H9 (cell line): ENCODE results near the gene MYL6B. TPM values are rescaled to one million over a fixed set of nuclear protein-coding genes. Genes with fewer than 3 reads are reported as not detected.
A peak's percentile ranks its signal among the peaks of the same experiment; 100 is the strongest.

Experiments
- DNase-seq: peaks from one replicate; pipeline ENCODE4 v3.0.0-alpha.2; 2017
- H2AFZ ChIP-seq: one replicate; pipeline ENCODE4 v1.6.1; 2013; ENCODE audit warnings: mild to moderate bottlenecking, low read length, control low read depth, moderate library complexity
- H2AK5ac ChIP-seq: 2 replicates; pipeline ENCODE4 v1.6.1; 2013; ENCODE audit warnings: low read length, control low read depth, mixed read lengths; ENCODE audit not compliant: insufficient read length
- H2BK120ac ChIP-seq: one replicate; pipeline ENCODE4 v1.6.1; 2013; ENCODE audit warnings: low read depth, mild to moderate bottlenecking, low read length, control low read depth, inconsistent platforms; ENCODE audit not compliant: poor library complexity, severe bottlenecking
- H2BK12ac ChIP-seq: 2 replicates; pipeline ENCODE4 v1.6.1; 2013; ENCODE audit warnings: low read length, control low read depth, mixed read lengths, low read depth; ENCODE audit not compliant: insufficient read length
- H2BK15ac ChIP-seq: 2 replicates; pipeline ENCODE4 v1.6.1; 2013; ENCODE audit warnings: low read depth, low read length, control low read depth
- H2BK20ac ChIP-seq: one replicate; pipeline ENCODE4 v1.6.1; 2013; ENCODE audit warnings: low read depth, mild to moderate bottlenecking, low read length, control low read depth, inconsistent platforms; ENCODE audit not compliant: poor library complexity, severe bottlenecking
- H2BK5ac ChIP-seq: 2 replicates; pipeline ENCODE4 v1.6.1; 2013; ENCODE audit warnings: low read length, control low read depth, mixed read lengths; ENCODE audit not compliant: insufficient read length
- H3K14ac ChIP-seq: 2 replicates; pipeline ENCODE4 v1.6.1; 2013; ENCODE audit warnings: low read length, control low read depth; ENCODE audit not compliant: insufficient read depth
- H3K18ac ChIP-seq: 2 replicates; pipeline ENCODE4 v1.6.1; 2013; ENCODE audit warnings: low read depth, mild to moderate bottlenecking, mixed read lengths, low read length, control low read depth; ENCODE audit not compliant: insufficient read length
- H3K23ac ChIP-seq: 2 replicates; pipeline ENCODE4 v1.6.1; 2013; ENCODE audit warnings: low read length, control low read depth, mixed read lengths, low read depth; ENCODE audit not compliant: insufficient read length
- H3K23me2 ChIP-seq: 2 replicates; pipeline ENCODE4 v1.6.1; 2013; ENCODE audit warnings: low read depth, mild to moderate bottlenecking, mixed read lengths, low read length, control low read depth; ENCODE audit not compliant: insufficient read length, poor library complexity, severe bottlenecking
- H3K27ac ChIP-seq: 2 replicates; pipeline ENCODE4 v1.5.1; 2013; ENCODE audit warnings: low read length, control low read depth, mixed read lengths, low read depth; ENCODE audit not compliant: insufficient read length
- H3K27me3 ChIP-seq: 2 replicates; pipeline ENCODE4 v1.6.1; 2013; ENCODE audit warnings: low read length, control low read depth, inconsistent platforms; ENCODE audit not compliant: insufficient read depth
- H3K4ac ChIP-seq: 2 replicates; pipeline ENCODE4 v1.6.1; 2013; ENCODE audit warnings: low read depth, mild to moderate bottlenecking, control low read depth, inconsistent platforms, low read length, moderate library complexity
- H3K4me1 ChIP-seq: 2 replicates; pipeline ENCODE4 v1.6.1; 2013; ENCODE audit warnings: low read length, control low read depth, inconsistent platforms; ENCODE audit not compliant: insufficient read depth
- H3K4me2 ChIP-seq: 2 replicates; pipeline ENCODE4 v1.6.1; 2013; ENCODE audit warnings: low read length, control low read depth, mixed read lengths; ENCODE audit not compliant: insufficient read length, insufficient read depth
- H3K56ac ChIP-seq: 2 replicates; pipeline ENCODE4 v1.6.1; 2013; ENCODE audit warnings: low read depth, mild to moderate bottlenecking, mixed read lengths, low read length, control low read depth; ENCODE audit not compliant: insufficient read length
- H3K79me1 ChIP-seq: 2 replicates; pipeline ENCODE4 v1.6.1; 2013; ENCODE audit warnings: low read depth, mild to moderate bottlenecking, moderate library complexity, low read length, control low read depth, inconsistent platforms; ENCODE audit not compliant: insufficient read depth, poor library complexity, severe bottlenecking
- H3K79me2 ChIP-seq: 2 replicates; pipeline ENCODE4 v1.6.1; 2013; ENCODE audit warnings: low read length, control low read depth, inconsistent platforms; ENCODE audit not compliant: insufficient read depth
- H3K9ac ChIP-seq: 2 replicates; pipeline ENCODE4 v1.6.1; 2013; ENCODE audit warnings: low read length, control low read depth, mixed read lengths; ENCODE audit not compliant: insufficient read length; ENCODE audit errors: extremely low read depth
- H3K9me3 ChIP-seq: one replicate; pipeline ENCODE4 v1.6.1; 2013; ENCODE audit warnings: low read depth, low read length, inconsistent platforms; ENCODE audit not compliant: control insufficient read depth
- H3T11ph ChIP-seq: one replicate; pipeline ENCODE4 v1.6.1; 2013; ENCODE audit warnings: mild to moderate bottlenecking, low read length, control low read depth, inconsistent platforms
- H4K20me1 ChIP-seq: one replicate; pipeline ENCODE4 v1.6.1; 2013; ENCODE audit not compliant: control insufficient read depth, insufficient read length, insufficient read depth
- H4K5ac ChIP-seq: 2 replicates; pipeline ENCODE4 v1.6.1; 2013; ENCODE audit warnings: low read depth, mild to moderate bottlenecking, mixed read lengths, low read length, control low read depth; ENCODE audit not compliant: insufficient read length
- H4K8ac ChIP-seq: replicated peaks from 2 replicates; pipeline ENCODE4 v1.6.1; 2013; ENCODE audit warnings: low read length, control low read depth, mixed read lengths, low read depth; ENCODE audit not compliant: insufficient read length
- H4K91ac ChIP-seq: 2 replicates; pipeline ENCODE4 v1.6.1; 2013; ENCODE audit warnings: low read depth, mild to moderate bottlenecking, moderate library complexity, mixed read lengths, low read length, control low read depth; ENCODE audit not compliant: insufficient read length
- H3K27ac Mint-ChIP-seq, 3 experiments: 2 replicates in 2 of 3; 3 replicates in 1 of 3; pipeline ENCODE4 v1.8.0; 2020 to 2021; ENCODE audit warnings: mixed read lengths in 3 of 3, mild to moderate bottlenecking in 1 of 3, moderate library complexity in 1 of 3
- H3K27me3 Mint-ChIP-seq: 2 replicates; pipeline ENCODE4 v1.8.0; 2021; ENCODE audit warnings: low read depth, mild to moderate bottlenecking, moderate library complexity, mixed read lengths
- H3K36me3 Mint-ChIP-seq, 3 experiments: 2 replicates in 2 of 3; 3 replicates in 1 of 3; pipeline ENCODE4 v1.8.0; 2020 to 2021; ENCODE audit warnings: low read depth in 3 of 3, mixed read lengths in 3 of 3; ENCODE audit not compliant: insufficient read depth in 1 of 3
- H3K4me1 Mint-ChIP-seq, 2 experiments: 2 replicates each; pipeline ENCODE4 v1.8.0; 2020; ENCODE audit warnings: mixed read lengths in 2 of 2
- H3K4me3 Mint-ChIP-seq, 2 experiments: 2 replicates in 1 of 2; 3 replicates in 1 of 2; pipeline ENCODE4 v1.8.0; 2020 to 2021; ENCODE audit warnings: mild to moderate bottlenecking in 2 of 2, mixed read lengths in 2 of 2, moderate library complexity in 1 of 2
- H3K9me3 Mint-ChIP-seq, 2 experiments: 2 replicates in 1 of 2; 3 replicates in 1 of 2; pipeline ENCODE4 v1.8.0; 2020; ENCODE audit warnings: mild to moderate bottlenecking in 2 of 2, mixed read lengths in 2 of 2, moderate library complexity in 1 of 2
- WGBS: extraction: QIAGEN DNeasy Blood & Tissue Kit; methylation state at CpG from one replicate; pipeline ENCODE4 v1.1.7; 2013; ENCODE audit warnings: missing lambda C conversion rate, low lambda C conversion rate, mixed read lengths; ENCODE audit not compliant: insufficient read length; ENCODE audit errors: extremely low coverage; 5-methylcytosine and 5-hydroxymethylcytosine counted together
- total RNA-seq: library from RNA; stranded (reverse); gene quantifications from 2 replicates; pipeline ENCODE4 v1.2.1, GENCODE V29; 2021
- TF ChIP-seq, protein P1 (sequence below): fragments of 200-600 bp; sonication (generic); conservative IDR thresholded peaks from 3 replicates; pipeline ENCODE4 v1.8.0; 2021; ENCODE audit warnings: antibody characterized with exemption, mild to moderate bottlenecking

MYL6B gene
- total RNA-seq, 1 experiment from 2014 or later, result 165 TPM

DNA sequence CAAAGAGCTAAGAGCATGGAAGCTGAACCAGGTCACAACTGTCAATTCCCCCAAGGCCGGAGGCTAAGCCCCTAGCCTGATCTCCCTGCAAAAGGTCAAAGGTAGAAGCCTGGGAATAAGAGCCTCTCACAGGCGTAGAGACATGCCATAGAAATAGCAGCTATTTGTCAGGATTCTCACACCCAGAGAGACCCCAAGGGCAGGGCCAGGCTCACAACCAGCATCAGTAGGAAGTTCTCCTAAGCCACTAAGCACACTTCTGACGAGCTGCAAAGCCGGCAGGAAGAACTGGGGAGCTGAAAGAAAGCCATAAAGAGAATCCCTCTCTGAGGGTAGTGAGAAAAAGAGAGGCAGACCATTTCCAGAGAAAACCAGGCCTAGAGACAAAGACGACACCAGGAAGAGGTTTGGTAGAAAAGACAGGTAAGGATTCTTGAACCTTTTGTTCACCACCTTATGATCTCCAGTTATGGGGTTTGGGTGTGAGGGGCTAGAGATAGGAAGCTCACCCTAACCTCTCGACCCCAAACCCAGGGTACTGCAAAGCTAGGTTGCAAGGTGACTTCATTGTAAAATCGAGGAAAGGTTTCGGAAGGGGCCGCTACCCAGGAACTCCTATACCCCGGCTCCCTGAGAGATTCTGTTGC lies 35.9 kb downstream of the MYL6B start:
- no peak overlapping the region for H3T11ph ChIP-seq
- H2BK15ac ChIP-seq, result no peak overlapping the region
- H3K27ac Mint-ChIP-seq, result peak overlapping the region; percentile 82 to 97 (median 94)
- no peak overlapping the region for H2AFZ ChIP-seq
- H3K4me2 ChIP-seq, result peak overlapping the region; percentile 79
- WGBS, result no CpG with 5 or more reads among the region's 10 CpGs
- H3K4me1 Mint-ChIP-seq, result peaks cover 21 to 23% of the 10 kb centered on the region in 2 experiments
- peaks cover 8% of the 10 kb centered on the region; the same call in 1 of the 2 replicates for H3K79me2 ChIP-seq
- TF ChIP-seq, protein P1, sequence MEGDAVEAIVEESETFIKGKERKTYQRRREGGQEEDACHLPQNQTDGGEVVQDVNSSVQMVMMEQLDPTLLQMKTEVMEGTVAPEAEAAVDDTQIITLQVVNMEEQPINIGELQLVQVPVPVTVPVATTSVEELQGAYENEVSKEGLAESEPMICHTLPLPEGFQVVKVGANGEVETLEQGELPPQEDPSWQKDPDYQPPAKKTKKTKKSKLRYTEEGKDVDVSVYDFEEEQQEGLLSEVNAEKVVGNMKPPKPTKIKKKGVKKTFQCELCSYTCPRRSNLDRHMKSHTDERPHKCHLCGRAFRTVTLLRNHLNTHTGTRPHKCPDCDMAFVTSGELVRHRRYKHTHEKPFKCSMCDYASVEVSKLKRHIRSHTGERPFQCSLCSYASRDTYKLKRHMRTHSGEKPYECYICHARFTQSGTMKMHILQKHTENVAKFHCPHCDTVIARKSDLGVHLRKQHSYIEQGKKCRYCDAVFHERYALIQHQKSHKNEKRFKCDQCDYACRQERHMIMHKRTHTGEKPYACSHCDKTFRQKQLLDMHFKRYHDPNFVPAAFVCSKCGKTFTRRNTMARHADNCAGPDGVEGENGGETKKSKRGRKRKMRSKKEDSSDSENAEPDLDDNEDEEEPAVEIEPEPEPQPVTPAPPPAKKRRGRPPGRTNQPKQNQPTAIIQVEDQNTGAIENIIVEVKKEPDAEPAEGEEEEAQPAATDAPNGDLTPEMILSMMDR, result no peak
- H3K79me1 ChIP-seq, result peaks cover 6% of the 10 kb centered on the region
- H4K91ac ChIP-seq, result no peak overlapping the region
- peak overlapping the region; percentile 56 for H3K9ac ChIP-seq
- no peak overlapping the region for H3K14ac ChIP-seq
- no peak for DNase-seq
- H3K18ac ChIP-seq, result no peak overlapping the region
- H3K9me3 ChIP-seq, result no peaks in the 10 kb centered on the region
- H4K20me1 ChIP-seq, result no peaks in the 10 kb centered on the region
- H3K56ac ChIP-seq, result no peak overlapping the region
- peaks cover 3% of the 10 kb centered on the region; the same call in 1 of the 2 replicates for H3K27me3 Mint-ChIP-seq
- peaks cover 8% of the 10 kb centered on the region for H3K4me1 ChIP-seq
- H3K27ac ChIP-seq, result no peak overlapping the region
- no peaks in the 10 kb centered on the region for H3K27me3 ChIP-seq
- H3K36me3 Mint-ChIP-seq, result peaks cover 34 to 52% (median 45%) of the 10 kb centered on the region in 3 experiments; a peak in 6 of 7 replicates
- peaks cover 12% of the 10 kb centered on the region for H3K23me2 ChIP-seq
- H2BK120ac ChIP-seq, result no peak overlapping the region
- peak overlapping the region; percentile 91 to 98 for H3K4me3 Mint-ChIP-seq
- no peak overlapping the region for H3K23ac ChIP-seq
- no peak overlapping the region for H2BK12ac ChIP-seq
- no peak overlapping the region for H2BK5ac ChIP-seq
- 0 out of 5 replicates have a peak, but pooled peaks cover 0 to 3% of the 10 kb centered on the region in 2 experiments for H3K9me3 Mint-ChIP-seq
- no peak overlapping the region for H3K4ac ChIP-seq
- no peak overlapping the region for H4K5ac ChIP-seq
- H2AK5ac ChIP-seq, result no peak overlapping the region
- no peak overlapping the region for H2BK20ac ChIP-seq
- H4K8ac ChIP-seq, result no peak overlapping the region
